GM23338 (cell line): Measurements from ENCODE around the gene RAD51B. TPM values are rescaled to one million over a fixed set of nuclear protein-coding genes. Genes with fewer than 3 reads are reported as not detected.

Source experiments
- ATAC-seq: fragments of 200-7000 bp; cut with Tn5 transposase; 3 replicates; pipeline ENCODE4 v1.9.1; 2020
- DNase-seq: peaks from one replicate; pipeline ENCODE4 v3.0.0-alpha.2; 2015; ENCODE audit warnings: low spot score
- H2AFZ ChIP-seq: fragments of 200-600 bp; sonication (generic); 2 replicates; pipeline ENCODE4 v1.8.0; 2016; ENCODE audit warnings: antibody characterized with exemption, mild to moderate bottlenecking, moderate library complexity
- H3F3A ChIP-seq: fragments of 200-600 bp; sonication (generic); replicated peaks from 2 replicates; pipeline ENCODE4 v1.8.0; 2017; ENCODE audit warnings: antibody characterized with exemption, mixed run types, low read depth
- H3K27ac ChIP-seq: fragments of 200-600 bp; sonication (generic); 2 replicates; pipeline ENCODE4 v1.6.1; 2016; ENCODE audit warnings: low read depth
- H3K27me3 ChIP-seq: fragments of 200-600 bp; sonication (generic); 2 replicates; pipeline ENCODE4 v1.8.0; 2016; ENCODE audit warnings: mild to moderate bottlenecking, mixed run types, moderate library complexity; ENCODE audit not compliant: insufficient read depth
- H3K36me3 ChIP-seq: fragments of 200-600 bp; sonication (generic); 2 replicates; pipeline ENCODE4 v1.8.0; 2016; ENCODE audit warnings: mild to moderate bottlenecking; ENCODE audit not compliant: insufficient read depth
- H3K4me1 ChIP-seq: fragments of 200-600 bp; sonication (generic); 2 replicates; pipeline ENCODE4 v1.8.0; 2016; ENCODE audit warnings: mild to moderate bottlenecking, moderate library complexity; ENCODE audit not compliant: insufficient read depth
- H3K4me2 ChIP-seq: fragments of 200-600 bp; sonication (generic); 2 replicates; pipeline ENCODE4 v1.7.1; 2017; ENCODE audit warnings: mixed run types
- H3K4me3 ChIP-seq: fragments of 200-600 bp; sonication (generic); 2 replicates; pipeline ENCODE4 v1.6.1; 2016; ENCODE audit warnings: mixed run types
- H3K79me2 ChIP-seq: fragments of 200-600 bp; sonication (generic); replicated peaks from 2 replicates; pipeline ENCODE4 v1.8.0; 2017; ENCODE audit warnings: mild to moderate bottlenecking; ENCODE audit not compliant: insufficient read depth
- H3K9me2 ChIP-seq: fragments of 200-600 bp; sonication (generic); 2 replicates; pipeline ENCODE4 v1.8.0; 2017; ENCODE audit not compliant: insufficient read depth
- H4K20me1 ChIP-seq: fragments of 200-600 bp; sonication (generic); replicated peaks from 2 replicates; pipeline ENCODE4 v1.8.0; 2017; ENCODE audit warnings: mild to moderate bottlenecking; ENCODE audit not compliant: insufficient read depth
- H3K27ac Mint-ChIP-seq: 2 replicates; pipeline ENCODE4 v1.8.0; 2020; ENCODE audit warnings: inconsistent platforms, mild to moderate bottlenecking, moderate library complexity, mixed read lengths
- H3K27me3 Mint-ChIP-seq: 3 replicates; pipeline ENCODE4 v1.8.0; 2022; ENCODE audit warnings: low read depth, mild to moderate bottlenecking, moderate library complexity, mixed read lengths, inconsistent platforms; ENCODE audit not compliant: insufficient read depth, poor library complexity
- H3K36me3 Mint-ChIP-seq: 3 replicates; pipeline ENCODE4 v1.8.0; 2021; ENCODE audit warnings: low read depth, mild to moderate bottlenecking, inconsistent platforms, moderate library complexity, mixed read lengths
- H3K4me1 Mint-ChIP-seq: 3 replicates; pipeline ENCODE4 v1.8.0; 2020; ENCODE audit warnings: mild to moderate bottlenecking, inconsistent platforms, mixed read lengths
- H3K4me3 Mint-ChIP-seq: 3 replicates; pipeline ENCODE4 v1.8.0; 2021; ENCODE audit warnings: moderate library complexity, mild to moderate bottlenecking, inconsistent platforms, mixed read lengths
- H3K9me3 Mint-ChIP-seq: 3 replicates; pipeline ENCODE4 v1.8.0; 2020; ENCODE audit warnings: moderate library complexity, mild to moderate bottlenecking, inconsistent platforms, mixed read lengths
- EZH2 ChIP-seq: fragments of 200-600 bp; sonication (generic); IDR thresholded peaks from one replicate; pipeline ENCODE4 v1.8.0; 2017; ENCODE audit warnings: antibody characterized with exemption, mild to moderate bottlenecking, low read depth; ENCODE audit not compliant: unreplicated experiment
- EZH2phosphoT487 ChIP-seq: fragments of 200-600 bp; sonication (generic); IDR thresholded peaks from one replicate; pipeline ENCODE4 v1.8.1; 2018; ENCODE audit warnings: antibody characterized with exemption; ENCODE audit not compliant: unreplicated experiment
- POLR2AphosphoS5 ChIP-seq: IDR thresholded peaks from 2 replicates; pipeline ENCODE4 v1.6.1; 2016; ENCODE audit warnings: antibody characterized with exemption, low read depth
- ZNF462 ChIP-seq: fragments of 250-450 bp; sonication (Bioruptor Pico); IDR thresholded peaks from 2 replicates; pipeline ENCODE4 v1.5.0; 2020; ENCODE audit warnings: mild to moderate bottlenecking, moderate library complexity
- polyA plus RNA-seq: library from polyadenylated mRNA; unstranded; fragments of >200 nt; fragmentation: Nextera tagmentation; extraction: Ambion mirVana; gene quantifications from 2 replicates; pipeline ENCODE4 v1.2.1, GENCODE V29; 2016
- total RNA-seq: library from RNA; depleted of rRNA; stranded (reverse); fragments of >200 nt; shearing (Covaris generic); gene quantifications from 2 replicates; pipeline ENCODE4 v1.2.3, GENCODE V29; 2014
- TF ChIP-seq, protein P1 (sequence below): IDR thresholded peaks from 2 replicates; pipeline ENCODE4 v1.6.1; 2016; ENCODE audit warnings: antibody characterized with exemption

The RAD51B gene
- total and polyA plus RNA-seq, 2 experiments from 2014 or later: 15.7 to 29.1 TPM

- no peaks in the 10 kb centered on the region for H3K9me2 ChIP-seq
- no peaks in the 10 kb centered on the region for H4K20me1 ChIP-seq
- H3K4me3 ChIP-seq: no peak overlapping the region
- peaks cover 3% of the 10 kb centered on the region; the same call in 1 of the 2 replicates for H3F3A ChIP-seq
- DNase-seq: no peak
- Mint-ChIP-seq H3K27ac (0 out of 2 replicates have a peak overlapping the region, but pooled peaks have one; percentile 47), H3K27me3 (no peaks in the 10 kb centered on the region), H3K4me3 (no peak overlapping the region), H3K4me1 (peaks cover 10% of the 10 kb centered on the region; the same call in 2 of the 3 replicates), H3K9me3 (no peaks in the 10 kb centered on the region), H3K36me3 (no peaks in the 10 kb centered on the region; the same call in 1 of the 3 replicates)
- TF ChIP-seq ZNF462 (CRISPR knock-in tag): no peak
- no peak for TF ChIP-seq EZH2
- no peak for TF ChIP-seq EZH2phosphoT487
- TF ChIP-seq POLR2AphosphoS5: no peak
- TF ChIP-seq, protein P1, sequence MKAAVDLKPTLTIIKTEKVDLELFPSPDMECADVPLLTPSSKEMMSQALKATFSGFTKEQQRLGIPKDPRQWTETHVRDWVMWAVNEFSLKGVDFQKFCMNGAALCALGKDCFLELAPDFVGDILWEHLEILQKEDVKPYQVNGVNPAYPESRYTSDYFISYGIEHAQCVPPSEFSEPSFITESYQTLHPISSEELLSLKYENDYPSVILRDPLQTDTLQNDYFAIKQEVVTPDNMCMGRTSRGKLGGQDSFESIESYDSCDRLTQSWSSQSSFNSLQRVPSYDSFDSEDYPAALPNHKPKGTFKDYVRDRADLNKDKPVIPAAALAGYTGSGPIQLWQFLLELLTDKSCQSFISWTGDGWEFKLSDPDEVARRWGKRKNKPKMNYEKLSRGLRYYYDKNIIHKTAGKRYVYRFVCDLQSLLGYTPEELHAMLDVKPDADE: no peak
- H3K27ac ChIP-seq: peak overlapping the region; percentile 87
- H3K79me2 ChIP-seq: no peaks in the 10 kb centered on the region
- peaks cover 29% of the 10 kb centered on the region for H3K4me1 ChIP-seq
- H3K4me2 ChIP-seq: peak overlapping the region; percentile 15
- H3K27me3 ChIP-seq: no peaks in the 10 kb centered on the region
- no peak overlapping the region for H2AFZ ChIP-seq
- ATAC-seq: no peak
- H3K36me3 ChIP-seq: no peaks in the 10 kb centered on the region
Measured at GRCh38 chr14:68230202-68230949, 410.8 kb downstream of the RAD51B start.
